Cardiac fibroblast (primary cell): ENCODE results near the gene PDE4B.
A peak's percentile ranks its signal among the peaks of the same experiment; 100 is the strongest.

ENCODE experiments used
- DNase-seq, 2 donors: peaks; one replicate each; pipeline versions ENCODE4 v3.0.0 to v3.0.0-alpha.2; 2010; ENCODE audit warnings: low read depth in 2 of 2
- H3K4me3 ChIP-seq, 2 donors: replicated peaks in 1 of 2; 1 replicate in 1 of 2; 2 replicates in 1 of 2; pipeline ENCODE4 v1.5.1; 2011; ENCODE audit warnings: low read depth in 2 of 2, low read length in 2 of 2, mild to moderate bottlenecking in 2 of 2, moderate library complexity in 1 of 2
- CTCF ChIP-seq: IDR thresholded peaks from one replicate; pipeline ENCODE4 v1.5.1; 2011; ENCODE audit warnings: low read depth, mild to moderate bottlenecking, low read length, inconsistent platforms

The PDE4B gene

DNA sequence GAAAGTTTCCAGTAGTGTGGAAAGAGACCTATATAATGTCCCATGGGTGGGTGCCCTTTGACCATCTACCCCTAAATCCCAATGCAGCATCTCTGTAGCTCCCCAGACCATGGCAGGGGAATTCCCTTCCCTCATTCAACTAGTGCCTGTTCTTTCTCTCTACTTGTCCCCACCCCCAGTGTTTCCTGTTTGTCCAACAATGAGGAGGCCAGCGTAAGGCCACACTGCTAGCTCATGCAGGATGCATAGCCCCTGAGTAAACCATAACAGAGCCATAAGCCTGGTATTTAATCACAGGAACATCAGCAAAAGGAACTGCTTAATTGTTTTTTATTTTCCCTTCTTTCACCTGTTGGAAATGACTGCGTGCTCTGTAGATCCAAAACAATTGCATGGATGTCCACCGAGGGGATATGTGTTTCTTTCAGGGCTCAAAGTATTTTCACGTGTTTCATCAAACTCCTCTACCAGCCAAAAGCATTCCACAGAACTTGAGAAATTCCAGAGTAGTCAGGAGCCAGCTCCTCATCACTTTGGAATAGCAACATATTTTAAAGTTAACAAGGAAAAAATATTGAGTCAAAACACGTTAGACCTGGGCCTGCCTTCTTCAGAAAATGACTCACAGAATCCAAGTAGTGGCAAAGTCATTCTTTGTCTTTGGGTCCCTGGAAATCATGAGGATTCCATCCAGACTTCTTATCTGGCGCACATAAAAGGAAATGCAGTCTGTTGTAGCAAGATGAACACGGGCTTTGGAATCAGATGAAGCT lies 578.7 kb downstream of the PDE4B start:
- peak; percentile 76 to 88 for DNase-seq
- TF ChIP-seq CTCF: no peak
- no peak overlapping the region for H3K4me3 ChIP-seq

GRCh38 chr1:66372522-66373101 lies 579.9 kb downstream of the PDE4B start:
- no peak for TF ChIP-seq CTCF
- H3K4me3 ChIP-seq: no peak overlapping the region
- no peak for DNase-seq

- no peak overlapping the region for H3K4me3 ChIP-seq
- DNase-seq: no peak
- TF ChIP-seq CTCF: no peak
These were observed 580.5 kb downstream of the PDE4B start for GRCh38 chr1:66373157-66373591.

- DNase-seq: peak in 1 of 2 donors; percentile 37
- no peak overlapping the region for H3K4me3 ChIP-seq
- no peak for TF ChIP-seq CTCF
These were observed 581.5 kb downstream of the PDE4B start for GRCh38 chr1:66374148-66374547.

DNA sequence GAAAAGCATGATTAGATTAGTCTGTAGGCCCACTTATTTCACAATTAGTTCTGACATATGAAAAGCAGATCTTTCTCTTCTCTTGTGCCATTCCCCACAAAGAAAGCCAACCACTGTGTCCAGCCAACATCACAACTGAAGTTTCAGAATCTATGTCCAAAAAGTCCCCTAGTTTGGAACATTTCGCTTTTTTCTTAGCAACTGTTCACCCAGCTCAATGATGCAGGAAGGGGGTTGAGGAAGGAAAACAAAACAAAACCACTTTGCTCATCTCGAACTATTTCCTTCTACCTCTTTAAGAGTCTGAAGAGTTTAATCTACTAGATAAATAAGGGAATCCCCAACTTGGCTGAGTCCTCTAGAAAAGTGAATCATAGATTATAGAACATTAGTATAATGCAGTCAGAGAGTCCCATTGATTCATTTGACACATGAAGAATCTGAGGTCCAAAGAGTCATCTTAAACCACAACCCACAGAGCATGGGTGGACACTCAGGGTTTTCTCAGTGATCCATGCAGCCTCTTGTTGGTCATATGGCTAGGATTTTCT lies 581.9 kb downstream of the PDE4B start:
- H3K4me3 ChIP-seq: no peak overlapping the region
- TF ChIP-seq CTCF: no peak

GRCh38 chr1:66375125-66375524 lies 582.4 kb downstream of the PDE4B start:
- DNase-seq: peak in 1 of 2 donors; percentile 49
- no peak for TF ChIP-seq CTCF
- no peak overlapping the region for H3K4me3 ChIP-seq

More for the DNA sequence above, 581.9 kb downstream of the PDE4B start:
- peak; percentile 63 to 87 for DNase-seq
